ENCODE data around the gene UBXN4.

DNA sequence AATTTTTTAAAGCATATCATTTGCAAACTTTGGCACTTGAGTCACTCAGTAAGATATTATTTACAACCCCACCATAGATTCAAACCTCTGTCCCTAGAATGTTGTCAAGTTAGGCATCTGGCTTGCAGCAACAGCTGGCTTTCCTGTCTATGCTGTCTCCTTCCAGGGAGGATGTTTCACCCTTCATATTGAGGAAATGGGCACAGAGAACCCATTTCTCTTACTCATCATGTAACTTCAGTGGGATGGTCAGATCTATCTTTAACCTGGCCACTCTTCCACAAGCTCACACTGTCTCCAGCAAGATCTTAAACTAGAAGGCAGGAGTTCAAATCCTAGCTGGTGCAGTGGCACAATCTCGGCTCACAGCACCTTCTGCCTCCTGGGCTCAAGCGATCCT, 79.5 kb downstream of the UBXN4 start:
- TF ChIP-seq EZH2 (IDR thresholded peaks at IDR 0.05): no peak
- no peak for TF ChIP-seq CTCF (IDR thresholded peaks at IDR 0.05)
- no peak for TF ChIP-seq EZH2phosphoT487 (IDR thresholded peaks at IDR 0.05)
